ENCODE results near the gene ZBTB39. TPM values are rescaled to one million over a fixed set of nuclear protein-coding genes. Genes with fewer than 3 reads are reported as not detected.
"Not testable (repeated sequence)": the region's sequence is repeated elsewhere in the genome, so short reads cannot be mapped to it uniquely, and the experiment has no call there.

ZBTB39 gene
- total and polyA plus RNA-seq, 4 donors = 1.8 to 9.9 (median 3.0) TPM

- TF ChIP-seq GABPA (IDR thresholded peaks at IDR 0.05 in 1 of 2, conservative IDR thresholded peaks at IDR 0.05 in 1 of 2) (no peak), SP1 (IDR thresholded peaks at IDR 0.05) (no peak)
Observed at GRCh38 chr12:57027011-57027804, 20.9 kb upstream of the ZBTB39 start (continued).

GRCh38 chr12:57025196-57025595 is 18.9 kb upstream of the ZBTB39 start:
- WGBS = 85% methylated on average over 2 of the region's 2 CpGs
- TF ChIP-seq TAF1 (conservative IDR thresholded peaks at IDR 0.05) (no peak), SP1 (IDR thresholded peaks at IDR 0.05) (no peak), NR2F2 (IDR thresholded peaks at IDR 0.05) (no peak), FOXA1 (IDR thresholded peaks at IDR 0.05) (no peak), ZBTB33 (IDR thresholded peaks at IDR 0.05) (no peak), JUND (IDR thresholded peaks at IDR 0.05) (no peak), FOXA2 (IDR thresholded peaks at IDR 0.05) (no peak), RXRA (IDR thresholded peaks at IDR 0.05) (no peak), YY1 (IDR thresholded peaks at IDR 0.05) (no peak), HNF4G (IDR thresholded peaks at IDR 0.05) (no peak), HNF4A (conservative IDR thresholded peaks at IDR 0.05) (no peak), GABPA (IDR thresholded peaks at IDR 0.05 in 1 of 2, conservative IDR thresholded peaks at IDR 0.05 in 1 of 2) (no peak)
- H3K36me3 ChIP-seq (ENCODE audit: control insufficient read depth in 4 of 4, insufficient read depth in 3 of 4, low read depth in 1 of 4, low read length in 3 of 4) = no peaks in the 10 kb centered on the region
- no peak overlapping the region for H3K9ac ChIP-seq (ENCODE audit: low read depth in 1 of 2, low read length in 2 of 2)
- no peaks in the 10 kb centered on the region for H3K4me1 ChIP-seq (ENCODE audit: control insufficient read depth in 4 of 4, insufficient read depth in 4 of 4, low read length in 3 of 4)
- H3K27me3 ChIP-seq (ENCODE audit: control insufficient read depth in 4 of 4, insufficient read depth in 4 of 4, low read length in 3 of 4) = no peaks in the 10 kb centered on the region
- no peak overlapping the region for H3K4me3 ChIP-seq (ENCODE audit: low read depth in 1 of 3, low read length in 3 of 3)
- no peaks in the 10 kb centered on the region for H3K9me3 ChIP-seq (ENCODE audit: control insufficient read depth in 4 of 4, low read length in 3 of 4)
- no peak for DNase-seq (ENCODE audit: low spot score)
- H3K27ac ChIP-seq (ENCODE audit: low read depth in 1 of 2, low read length in 2 of 2) = no peak overlapping the region

GRCh38 chr12:57022324-57022723 is 16.0 kb upstream of the ZBTB39 start:
- not testable (repeated sequence) for H3K27me3 ChIP-seq (ENCODE audit: control insufficient read depth in 4 of 4, insufficient read depth in 4 of 4, low read length in 3 of 4); H3K4me3 ChIP-seq (ENCODE audit: low read depth in 1 of 3, low read length in 3 of 3); H3K9ac ChIP-seq (ENCODE audit: low read depth in 1 of 2, low read length in 2 of 2); H3K36me3 ChIP-seq (ENCODE audit: control insufficient read depth in 4 of 4, insufficient read depth in 3 of 4, low read depth in 1 of 4, low read length in 3 of 4); H3K9me3 ChIP-seq (ENCODE audit: control insufficient read depth in 4 of 4, low read length in 3 of 4); DNase-seq (ENCODE audit: low spot score); H3K27ac ChIP-seq (ENCODE audit: low read depth in 1 of 2, low read length in 2 of 2); H3K4me1 ChIP-seq (ENCODE audit: control insufficient read depth in 4 of 4, insufficient read depth in 4 of 4, low read length in 3 of 4)
- 92% methylated on average over 5 of the region's 5 CpGs for WGBS

- Histone ChIP-seq H3K4me1 (ENCODE audit: control insufficient read depth in 4 of 4, insufficient read depth in 4 of 4, low read length in 3 of 4) (no peaks in the 10 kb centered on the region), H3K9me3 (ENCODE audit: control insufficient read depth in 4 of 4, low read length in 3 of 4) (no peaks in the 10 kb centered on the region), H3K9ac (ENCODE audit: low read depth in 1 of 2, low read length in 2 of 2) (no peak overlapping the region), H3K36me3 (ENCODE audit: control insufficient read depth in 4 of 4, insufficient read depth in 3 of 4, low read depth in 1 of 4, low read length in 3 of 4) (no peaks in the 10 kb centered on the region), H3K4me3 (ENCODE audit: low read depth in 1 of 3, low read length in 3 of 3) (no peak overlapping the region), H3K27me3 (ENCODE audit: control insufficient read depth in 4 of 4, insufficient read depth in 4 of 4, low read length in 3 of 4) (no peaks in the 10 kb centered on the region), H3K27ac (ENCODE audit: low read depth in 1 of 2, low read length in 2 of 2) (no peak overlapping the region)
- TF ChIP-seq ZBTB33 (IDR thresholded peaks at IDR 0.05) = no peak
- no peak for TF ChIP-seq RXRA (IDR thresholded peaks at IDR 0.05)
- no peak for TF ChIP-seq NR2F2 (IDR thresholded peaks at IDR 0.05)
- TF ChIP-seq HNF4G (IDR thresholded peaks at IDR 0.05) = no peak
- TF ChIP-seq EGR1 (IDR thresholded peaks at IDR 0.05; ENCODE audit: low read depth in 2 of 2) = no peak
- TF ChIP-seq FOXA2 (IDR thresholded peaks at IDR 0.05) = no peak
- TF ChIP-seq YY1 (IDR thresholded peaks at IDR 0.05) = no peak
- no peak for TF ChIP-seq RAD21 (IDR thresholded peaks at IDR 0.05)
- TF ChIP-seq SP1 (IDR thresholded peaks at IDR 0.05) = no peak
- no peak for DNase-seq (ENCODE audit: low spot score)
- 93% methylated on average over 9 of the region's 9 CpGs for WGBS
Observed at GRCh38 chr12:57019983-57020719, 13.8 kb upstream of the ZBTB39 start.
